ENCODE measurements around the gene FGD2. TPM values are rescaled to one million over a fixed set of nuclear protein-coding genes. Genes with fewer than 3 reads are reported as not detected.

The FGD2 gene
- total RNA-seq, 1 experiment from 2014 or later = 0.10 TPM

DNA sequence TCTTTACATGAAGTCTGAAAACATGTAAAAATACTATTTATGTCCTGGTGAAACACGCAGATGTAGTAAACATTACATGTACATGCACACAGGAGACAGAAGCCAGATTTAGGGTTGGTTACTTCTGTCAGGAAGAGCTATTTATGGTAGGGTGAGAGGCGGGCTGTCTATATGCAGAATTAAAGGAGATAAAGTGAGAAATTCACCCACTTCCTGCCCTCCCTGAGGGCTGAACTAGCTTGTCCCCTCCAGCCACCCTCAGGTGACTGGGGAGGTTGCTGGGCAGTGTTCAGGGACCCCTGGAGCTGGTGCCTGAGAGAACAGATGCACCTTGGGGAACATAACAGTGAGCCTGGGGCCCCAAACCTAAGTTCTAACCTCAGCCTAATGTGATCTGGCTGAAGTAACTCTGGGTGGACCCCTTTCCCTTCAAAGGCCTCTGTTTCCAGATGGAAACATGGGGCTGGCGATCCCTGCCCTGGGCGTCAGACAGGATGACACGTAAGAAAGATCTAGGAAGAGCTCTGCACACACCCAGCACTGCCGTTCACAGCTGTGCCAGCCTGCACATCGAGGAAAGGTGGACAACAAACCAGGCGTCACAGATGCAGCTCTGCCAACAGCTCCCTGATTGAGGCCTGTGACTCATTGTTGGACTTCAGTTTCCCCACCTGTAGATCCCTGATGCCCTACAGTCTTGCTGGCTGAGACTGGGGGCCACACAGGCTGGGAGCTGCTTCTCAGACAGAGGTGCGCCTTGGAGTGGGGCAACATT lies 49.6 kb upstream of the FGD2 start (continued):
- TF ChIP-seq, protein P1, sequence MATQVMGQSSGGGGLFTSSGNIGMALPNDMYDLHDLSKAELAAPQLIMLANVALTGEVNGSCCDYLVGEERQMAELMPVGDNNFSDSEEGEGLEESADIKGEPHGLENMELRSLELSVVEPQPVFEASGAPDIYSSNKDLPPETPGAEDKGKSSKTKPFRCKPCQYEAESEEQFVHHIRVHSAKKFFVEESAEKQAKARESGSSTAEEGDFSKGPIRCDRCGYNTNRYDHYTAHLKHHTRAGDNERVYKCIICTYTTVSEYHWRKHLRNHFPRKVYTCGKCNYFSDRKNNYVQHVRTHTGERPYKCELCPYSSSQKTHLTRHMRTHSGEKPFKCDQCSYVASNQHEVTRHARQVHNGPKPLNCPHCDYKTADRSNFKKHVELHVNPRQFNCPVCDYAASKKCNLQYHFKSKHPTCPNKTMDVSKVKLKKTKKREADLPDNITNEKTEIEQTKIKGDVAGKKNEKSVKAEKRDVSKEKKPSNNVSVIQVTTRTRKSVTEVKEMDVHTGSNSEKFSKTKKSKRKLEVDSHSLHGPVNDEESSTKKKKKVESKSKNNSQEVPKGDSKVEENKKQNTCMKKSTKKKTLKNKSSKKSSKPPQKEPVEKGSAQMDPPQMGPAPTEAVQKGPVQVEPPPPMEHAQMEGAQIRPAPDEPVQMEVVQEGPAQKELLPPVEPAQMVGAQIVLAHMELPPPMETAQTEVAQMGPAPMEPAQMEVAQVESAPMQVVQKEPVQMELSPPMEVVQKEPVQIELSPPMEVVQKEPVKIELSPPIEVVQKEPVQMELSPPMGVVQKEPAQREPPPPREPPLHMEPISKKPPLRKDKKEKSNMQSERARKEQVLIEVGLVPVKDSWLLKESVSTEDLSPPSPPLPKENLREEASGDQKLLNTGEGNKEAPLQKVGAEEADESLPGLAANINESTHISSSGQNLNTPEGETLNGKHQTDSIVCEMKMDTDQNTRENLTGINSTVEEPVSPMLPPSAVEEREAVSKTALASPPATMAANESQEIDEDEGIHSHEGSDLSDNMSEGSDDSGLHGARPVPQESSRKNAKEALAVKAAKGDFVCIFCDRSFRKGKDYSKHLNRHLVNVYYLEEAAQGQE (IDR thresholded peaks at IDR 0.05; ENCODE audit: low read depth) = no peak
- TF ChIP-seq EGR1 (IDR thresholded peaks at IDR 0.05; ENCODE audit: low read depth) (no peak), CBX3 (IDR thresholded peaks at IDR 0.05; ENCODE audit: low read depth) (no peak), SP1 (IDR thresholded peaks at IDR 0.05; ENCODE audit: low read depth) (no peak)

DNA sequence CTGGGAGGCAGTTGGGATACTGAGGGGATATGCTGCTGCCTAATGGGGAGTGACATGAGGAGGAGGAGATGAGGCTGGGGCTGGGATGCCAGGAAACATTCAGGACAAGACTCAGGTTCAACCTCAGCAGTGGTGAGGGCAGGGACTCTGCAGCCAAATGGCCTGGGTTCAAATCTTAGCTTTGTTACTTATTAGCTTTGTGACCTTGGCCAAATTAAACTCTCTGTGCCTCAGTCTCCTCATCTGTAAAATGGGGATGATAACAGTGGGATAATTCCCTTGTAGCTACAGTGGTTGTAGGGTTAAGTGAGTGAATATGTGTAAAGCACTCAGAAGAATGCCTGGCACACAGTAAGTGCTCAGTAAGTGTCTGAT lies 49.0 kb upstream of the FGD2 start:
- Histone ChIP-seq H3K27ac (ENCODE audit: low read depth, low read length) (no peak overlapping the region), H3K4me3 (replicated peaks in 1 of 2; ENCODE audit: low read depth in 1 of 2, low read length in 2 of 2) (no peak overlapping the region), H3K27me3 (ENCODE audit: insufficient read depth, low read length) (no peaks in the 10 kb centered on the region), H2AFZ (ENCODE audit: low read depth, low read length, poor library complexity, severe bottlenecking) (no peak overlapping the region), H3K9me3 (ENCODE audit: control insufficient read depth in 1 of 2, insufficient read depth in 1 of 2, low read depth in 1 of 2, low read length in 2 of 2) (no peaks in the 10 kb centered on the region), H3K79me2 (ENCODE audit: insufficient read depth, low read length) (no peaks in the 10 kb centered on the region), H4K20me1 (ENCODE audit: insufficient read depth) (no peaks in the 10 kb centered on the region), H3K4me1 (ENCODE audit: control insufficient read depth in 1 of 2, insufficient read depth in 2 of 2, low read length in 2 of 2) (peaks cover 11 to 59% of the 10 kb centered on the region in 2 experiments), H3K9ac (ENCODE audit: low read length) (no peak overlapping the region), H3K4me2 (ENCODE audit: low read length) (0 out of 2 replicates have a peak overlapping the region, but pooled peaks have one; percentile 14), H3K36me3 (ENCODE audit: control insufficient read depth in 1 of 2, insufficient read depth in 2 of 2, low read length in 2 of 2) (no peaks in the 10 kb centered on the region), H3K9me2 (ENCODE audit: insufficient read depth) (no peaks in the 10 kb centered on the region)
- ChIA-PET POLR2A (no interaction called here), CTCF (no interaction called here), RAD21 (ENCODE audit: low non-redundant PET in 1 of 2, low total read pairs in 2 of 2, uncharacterized antibody in 2 of 2, unreplicated experiment in 2 of 2) (no interaction called here)
- no peak for TF ChIP-seq RAD21 (IDR thresholded peaks at IDR 0.05; ENCODE audit: low read depth)
- TF ChIP-seq EZH2 (IDR thresholded peaks at IDR 0.05) = no peak
- TF ChIP-seq, protein P2, sequence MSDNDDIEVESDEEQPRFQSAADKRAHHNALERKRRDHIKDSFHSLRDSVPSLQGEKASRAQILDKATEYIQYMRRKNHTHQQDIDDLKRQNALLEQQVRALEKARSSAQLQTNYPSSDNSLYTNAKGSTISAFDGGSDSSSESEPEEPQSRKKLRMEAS (IDR thresholded peaks at IDR 0.05) = no peak
- no peak for TF ChIP-seq EZH2phosphoT487 (IDR thresholded peaks at IDR 0.05; ENCODE audit: borderline replicate concordance)
- no peak for TF ChIP-seq ZNF274 (IDR thresholded peaks at IDR 0.05; ENCODE audit: low read depth, low read length)
- TF ChIP-seq, protein P1 (IDR thresholded peaks at IDR 0.05; ENCODE audit: low read depth) = no peak
- TF ChIP-seq YY1 (IDR thresholded peaks at IDR 0.05; ENCODE audit: extremely low read depth, insufficient replicate concordance, low read depth, low read length) = no peak
- no peak for TF ChIP-seq TCF7L2 (IDR thresholded peaks at IDR 0.05; ENCODE audit: borderline replicate concordance, extremely low read depth, insufficient read depth, insufficient read length)
- TF ChIP-seq, protein P3, sequence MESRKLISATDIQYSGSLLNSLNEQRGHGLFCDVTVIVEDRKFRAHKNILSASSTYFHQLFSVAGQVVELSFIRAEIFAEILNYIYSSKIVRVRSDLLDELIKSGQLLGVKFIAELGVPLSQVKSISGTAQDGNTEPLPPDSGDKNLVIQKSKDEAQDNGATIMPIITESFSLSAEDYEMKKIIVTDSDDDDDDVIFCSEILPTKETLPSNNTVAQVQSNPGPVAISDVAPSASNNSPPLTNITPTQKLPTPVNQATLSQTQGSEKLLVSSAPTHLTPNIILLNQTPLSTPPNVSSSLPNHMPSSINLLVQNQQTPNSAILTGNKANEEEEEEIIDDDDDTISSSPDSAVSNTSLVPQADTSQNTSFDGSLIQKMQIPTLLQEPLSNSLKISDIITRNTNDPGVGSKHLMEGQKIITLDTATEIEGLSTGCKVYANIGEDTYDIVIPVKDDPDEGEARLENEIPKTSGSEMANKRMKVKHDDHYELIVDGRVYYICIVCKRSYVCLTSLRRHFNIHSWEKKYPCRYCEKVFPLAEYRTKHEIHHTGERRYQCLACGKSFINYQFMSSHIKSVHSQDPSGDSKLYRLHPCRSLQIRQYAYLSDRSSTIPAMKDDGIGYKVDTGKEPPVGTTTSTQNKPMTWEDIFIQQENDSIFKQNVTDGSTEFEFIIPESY (IDR thresholded peaks at IDR 0.05; ENCODE audit: extremely low read depth, insufficient replicate concordance, low read length) = no peak
- TF ChIP-seq ELF1 (IDR thresholded peaks at IDR 0.05; ENCODE audit: borderline replicate concordance, low read depth) = no peak
- BruUV-seq (replicated peaks) = no TSS peak
- DNase-seq (ENCODE audit: low read depth, low spot score) (no peak), ATAC-seq (no peak)
- intact Hi-C loops (cut with micrococcal nuclease) = no loop called here
